HG02938 (cell line): Measurements from ENCODE around the gene ZBTB46.

Experiments
- ATAC-seq: cut with Tn5 transposase; IDR thresholded peaks from one replicate; pipeline ENCODE4 v1.9.1; 2021; ENCODE audit warnings: mild to moderate bottlenecking, moderate library complexity; ENCODE audit not compliant: unreplicated experiment

Gene ZBTB46

DNA sequence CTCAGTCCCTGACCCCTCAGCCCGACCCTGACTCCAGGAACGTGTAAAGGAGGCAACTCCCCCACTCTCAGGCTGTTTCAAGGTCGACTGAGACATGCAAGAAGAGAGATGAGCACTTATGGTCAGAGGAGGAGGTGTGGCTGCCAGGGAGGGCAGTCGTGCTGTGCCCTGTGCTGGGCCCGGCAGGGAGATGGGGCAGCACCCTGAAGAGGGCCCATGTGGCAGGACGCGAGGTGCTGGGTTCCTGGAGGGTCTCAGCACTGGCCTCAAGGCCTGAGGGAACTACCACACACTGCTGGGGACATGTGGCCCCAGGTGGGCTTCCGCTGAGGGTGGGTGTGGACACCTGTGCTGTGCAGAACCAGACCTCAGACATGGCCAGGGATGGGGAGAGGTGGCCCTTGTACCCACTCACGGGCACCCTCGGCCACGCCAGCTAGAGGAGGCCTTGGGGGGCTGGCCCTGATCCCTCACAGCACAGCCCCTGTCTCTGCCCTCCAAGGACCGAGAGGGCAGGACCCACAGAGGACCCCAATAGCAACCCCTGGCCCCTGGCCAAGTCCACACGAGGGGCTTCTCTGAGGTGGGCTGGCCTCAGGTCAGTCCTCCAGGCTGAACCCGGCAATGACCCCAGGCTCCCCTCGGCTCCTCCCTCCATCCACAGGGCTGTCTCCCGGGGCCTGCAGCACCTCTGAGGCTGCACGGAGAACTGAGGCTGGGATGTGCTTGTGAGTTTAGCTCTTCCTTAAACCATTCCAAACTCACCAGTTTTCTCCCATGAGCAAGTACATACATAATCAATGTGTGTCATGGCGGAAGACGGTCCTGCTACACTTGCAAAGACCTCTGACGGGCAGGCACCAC is 82.8 kb downstream of the ZBTB46 start:
- ATAC-seq: no peak

DNA sequence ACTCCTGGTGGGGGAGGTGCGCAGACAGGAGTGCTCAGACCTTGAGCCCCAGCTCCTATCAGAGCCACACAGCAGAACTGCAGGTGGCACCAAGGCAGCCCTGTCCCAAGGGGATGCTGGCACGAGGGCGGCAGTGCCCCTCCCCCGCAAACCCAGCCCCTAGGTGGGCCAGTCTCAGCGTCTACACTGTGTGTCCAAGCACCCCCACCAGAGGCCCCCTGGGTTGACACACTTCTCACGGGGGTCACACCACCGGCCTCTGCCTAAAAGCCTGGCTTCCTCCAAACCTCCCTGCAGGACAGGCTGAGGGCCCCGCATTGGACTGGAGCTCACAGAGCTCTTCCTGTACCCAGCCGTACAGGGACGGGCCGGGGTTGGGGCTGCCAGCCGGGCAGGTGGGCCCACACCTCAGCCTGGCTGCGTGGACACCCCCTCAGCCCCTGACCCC is 83.4 kb downstream of the ZBTB46 start:
- no peak for ATAC-seq

DNA sequence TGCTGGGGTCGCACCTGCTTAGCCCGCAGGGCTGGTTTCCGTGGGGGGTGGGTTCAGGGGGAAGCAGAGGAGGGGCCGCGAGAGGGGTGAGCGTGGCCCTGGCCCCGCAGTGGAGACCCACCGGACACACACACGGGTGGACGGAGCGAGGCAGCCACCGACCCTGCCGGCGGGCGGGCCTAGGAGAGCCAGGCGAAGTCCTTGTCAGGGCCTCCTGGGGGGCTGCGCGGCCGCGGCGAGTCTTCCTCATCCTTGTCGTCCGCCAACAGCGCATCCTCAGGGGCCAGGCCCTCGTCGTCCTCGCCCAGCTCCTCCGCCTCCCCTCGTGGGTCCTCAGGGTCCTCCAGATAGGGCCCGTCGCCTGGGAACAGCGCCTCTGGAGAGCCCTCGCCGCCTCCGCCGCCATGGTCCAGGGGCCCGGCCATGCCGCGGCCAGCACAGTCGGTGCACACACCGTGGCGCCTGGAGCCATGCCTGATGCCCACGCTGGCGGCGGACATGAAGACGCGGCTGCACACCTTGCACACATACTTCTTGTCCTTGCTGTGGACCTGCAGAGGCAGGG is 84.2 kb downstream of the ZBTB46 start:
- no peak for ATAC-seq

DNA sequence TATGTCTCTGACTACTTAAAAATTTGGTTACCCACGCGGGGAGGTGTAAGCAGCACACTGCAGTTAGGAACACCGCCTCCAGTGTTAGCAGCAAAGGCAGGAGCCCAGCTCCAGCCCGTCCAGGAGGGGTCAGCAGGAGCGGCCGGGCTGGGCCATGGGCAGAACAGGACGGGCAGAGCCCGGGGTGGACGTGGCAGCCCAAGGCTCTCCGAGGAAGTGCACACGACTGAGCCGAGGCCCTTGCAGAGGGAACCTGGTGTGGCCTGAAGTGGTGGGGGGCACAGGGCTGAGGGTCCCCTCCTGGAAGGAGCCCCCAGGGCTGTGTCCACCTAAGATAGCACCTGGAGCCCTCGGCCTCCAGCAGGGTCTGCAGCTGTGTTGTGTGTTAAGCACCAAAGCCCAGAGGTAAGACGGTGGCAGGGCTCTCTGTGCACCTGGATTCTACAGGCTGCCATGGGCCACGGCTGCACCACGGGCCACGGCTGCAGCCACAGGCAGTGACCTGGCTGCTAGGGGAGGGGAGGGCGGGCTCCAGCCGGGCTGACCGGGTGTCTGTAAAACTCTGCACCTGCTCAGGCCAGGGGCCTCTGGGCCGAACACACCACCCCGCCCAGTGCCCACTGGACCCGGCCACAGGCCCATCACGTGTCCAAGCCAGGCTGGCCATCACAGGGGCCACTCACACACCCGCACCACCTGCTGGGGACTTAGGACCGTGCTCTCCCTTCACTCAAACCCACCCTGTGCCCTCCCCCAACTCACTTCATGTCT is 84.9 kb downstream of the ZBTB46 start:
- ATAC-seq: no peak

DNA sequence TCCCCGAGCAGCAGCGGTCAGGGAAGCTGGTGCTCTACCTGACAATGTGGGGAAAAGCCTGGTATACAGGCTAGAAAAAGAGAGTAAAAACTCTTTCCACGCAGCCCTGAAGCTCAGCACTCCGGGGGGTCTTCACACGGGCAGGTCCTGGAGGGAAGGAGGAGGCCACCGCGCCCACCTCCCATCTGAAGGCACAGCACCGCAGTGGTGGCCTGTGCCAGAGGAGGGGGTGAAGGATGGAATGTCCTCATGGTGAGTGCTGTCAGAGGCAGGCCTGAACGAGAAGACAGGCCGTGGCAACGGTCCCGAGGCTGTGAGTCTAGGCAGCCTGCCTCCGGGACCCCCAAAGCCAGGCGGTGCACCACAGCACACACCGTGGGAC is 85.6 kb downstream of the ZBTB46 start:
- ATAC-seq: no peak

DNA sequence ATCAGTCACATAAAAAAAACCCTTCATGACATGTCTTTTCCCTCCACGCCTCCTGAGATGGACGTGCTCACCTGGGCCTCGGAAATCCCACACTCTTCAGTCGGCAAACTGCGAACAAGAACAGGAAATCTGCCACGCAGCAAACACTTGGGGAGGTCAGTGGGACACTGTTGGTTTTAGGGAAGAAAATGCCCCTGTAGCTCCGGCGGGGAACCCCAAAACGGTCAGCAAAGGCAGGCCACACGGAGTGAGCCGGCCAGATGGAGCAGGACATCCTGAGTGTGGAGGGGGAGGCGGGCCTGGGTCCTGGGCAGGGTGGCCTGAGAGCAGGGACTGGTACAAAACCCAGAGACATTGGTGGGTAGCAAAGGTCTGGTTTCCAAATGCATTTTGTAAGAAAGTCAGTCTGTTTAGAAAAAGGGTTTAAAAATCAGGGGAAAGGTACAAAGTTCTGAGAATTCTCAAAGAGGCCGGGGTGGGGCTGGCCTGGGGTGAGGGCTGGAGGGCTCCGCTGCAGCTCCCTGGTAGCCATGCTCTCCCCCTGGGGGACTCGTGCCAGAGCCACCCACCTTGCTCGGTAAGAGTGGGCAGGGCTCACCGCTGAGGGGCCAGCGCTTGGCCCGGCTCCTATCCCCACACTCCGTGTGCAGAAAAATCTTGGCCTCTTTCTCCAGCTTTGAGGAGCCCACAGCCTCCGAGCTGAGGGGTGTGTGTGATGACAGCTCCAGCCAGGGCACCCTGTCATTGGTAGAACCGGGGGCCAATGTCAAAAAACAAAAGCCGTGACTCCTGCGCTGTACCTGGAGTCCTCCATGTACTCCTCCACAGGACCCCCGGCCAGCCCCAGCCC is 86.3 kb downstream of the ZBTB46 start:
- no peak for ATAC-seq

DNA sequence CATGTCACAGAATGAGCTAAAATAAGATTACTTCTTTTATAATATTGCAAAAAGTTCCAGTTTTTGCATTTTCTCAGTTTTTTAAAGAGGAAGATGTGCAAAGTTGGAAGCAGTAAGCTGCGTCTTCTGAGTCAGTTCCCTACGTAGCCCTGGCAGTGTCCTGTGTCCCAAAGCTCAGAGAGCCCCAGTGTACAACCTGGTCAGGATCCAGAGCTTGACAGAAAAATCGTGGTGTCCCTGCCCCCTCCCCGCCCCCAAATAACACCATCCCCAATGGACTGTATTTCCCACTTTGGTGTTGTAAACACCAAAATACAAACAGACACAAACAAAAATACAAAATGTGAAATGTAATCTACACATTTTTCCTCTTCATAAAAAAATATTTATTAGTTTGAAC is 86.9 kb downstream of the ZBTB46 start:
- ATAC-seq: no peak

DNA sequence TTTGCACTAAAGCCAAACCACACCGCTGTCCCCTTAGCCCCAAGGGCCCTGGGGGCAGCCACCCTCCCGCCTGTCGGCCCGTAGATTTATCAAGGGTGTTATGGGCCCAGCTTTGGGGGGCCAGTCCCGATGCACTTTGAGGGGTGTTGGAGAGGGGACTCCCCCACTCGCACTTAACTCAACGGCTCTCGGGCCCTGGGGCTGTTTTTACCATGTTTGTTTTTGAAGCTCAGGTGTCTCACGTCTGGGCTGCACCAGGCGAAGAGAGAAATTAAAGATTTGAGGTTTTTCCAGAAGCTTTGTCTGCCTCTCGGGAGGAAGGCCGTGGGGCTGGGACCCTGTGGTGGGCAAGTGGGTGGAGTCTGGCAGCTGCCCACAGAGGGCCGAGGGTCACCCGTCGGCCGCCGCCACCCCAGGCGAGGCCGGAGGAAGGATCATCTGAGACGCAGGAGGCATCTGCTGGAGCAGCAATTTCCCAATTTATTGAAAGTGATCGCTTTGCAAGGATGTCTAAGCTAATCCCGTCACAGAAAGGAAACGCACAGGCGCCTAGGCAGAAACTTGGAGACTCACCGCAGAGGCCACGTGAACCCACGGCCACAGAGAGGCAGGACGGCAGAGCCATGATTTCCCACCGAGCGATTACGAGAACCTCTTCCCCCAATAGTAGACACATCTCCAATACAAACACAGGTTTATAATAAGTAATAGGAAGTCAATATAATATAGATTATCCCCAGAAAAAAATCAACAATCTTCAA is 87.7 kb downstream of the ZBTB46 start:
- no peak for ATAC-seq

DNA sequence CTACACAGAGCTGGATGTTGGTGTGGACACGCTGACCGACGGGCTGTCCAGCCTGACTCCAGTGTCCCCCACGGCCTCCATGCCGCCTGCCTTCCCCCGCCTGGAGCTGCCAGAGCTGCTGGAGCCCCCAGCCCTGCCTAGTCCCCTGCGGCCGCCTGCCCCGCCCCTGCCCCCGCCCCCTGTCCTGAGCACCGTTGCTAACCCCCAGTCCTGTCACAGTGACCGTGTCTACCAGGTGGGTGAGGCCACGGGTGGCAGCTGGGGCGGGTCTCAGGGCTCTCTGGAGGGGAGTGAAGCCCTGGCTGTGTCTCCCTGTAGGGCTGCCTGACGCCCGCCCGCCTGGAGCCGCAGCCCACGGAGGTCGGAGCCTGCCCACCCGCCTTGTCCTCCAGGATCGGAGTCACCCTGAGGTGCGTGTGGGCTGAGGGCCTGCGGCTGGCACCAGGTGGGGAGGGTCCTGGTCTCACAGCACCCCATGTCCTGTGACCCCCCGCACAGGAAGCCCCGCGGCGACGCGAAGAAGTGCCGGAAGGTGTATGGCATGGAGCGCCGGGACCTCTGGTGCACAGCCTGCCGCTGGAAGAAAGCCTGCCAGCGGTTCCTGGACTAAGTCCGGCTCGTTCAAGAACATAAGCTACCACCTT is 88.6 kb downstream of the ZBTB46 start:
- no peak for ATAC-seq

DNA sequence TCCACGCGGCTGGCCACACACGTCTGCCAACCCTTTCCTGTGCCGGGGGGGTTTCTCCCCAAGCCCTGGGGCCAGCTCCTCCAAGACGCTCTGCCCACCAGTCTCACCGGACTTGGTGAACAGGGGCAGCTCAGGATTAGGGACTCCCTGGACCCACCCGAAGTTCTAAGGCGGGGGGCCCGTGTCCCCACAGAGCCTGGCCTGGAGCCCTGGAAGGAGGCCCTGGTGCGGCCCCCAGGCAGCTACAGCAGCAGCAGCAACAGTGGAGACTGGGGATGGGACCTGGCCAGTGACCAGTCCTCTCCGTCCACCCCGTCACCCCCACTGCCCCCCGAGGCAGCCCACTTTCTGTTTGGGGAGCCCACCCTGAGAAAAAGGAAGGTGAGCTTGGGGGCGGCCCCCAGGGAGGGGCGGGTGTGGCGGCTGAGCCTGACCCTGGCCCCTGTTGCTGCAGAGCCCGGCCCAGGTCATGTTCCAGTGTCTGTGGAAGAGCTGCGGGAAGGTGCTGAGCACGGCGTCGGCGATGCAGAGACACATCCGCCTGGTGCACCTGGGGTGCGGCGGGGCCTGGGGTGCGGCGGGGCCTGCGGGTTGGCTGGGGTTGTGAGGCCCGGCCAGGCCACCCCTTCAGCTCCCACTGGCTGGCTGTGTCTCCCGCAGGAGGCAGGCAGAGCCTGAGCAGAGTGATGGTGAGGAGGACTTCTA is 89.2 kb downstream of the ZBTB46 start:
- no peak for ATAC-seq

DNA sequence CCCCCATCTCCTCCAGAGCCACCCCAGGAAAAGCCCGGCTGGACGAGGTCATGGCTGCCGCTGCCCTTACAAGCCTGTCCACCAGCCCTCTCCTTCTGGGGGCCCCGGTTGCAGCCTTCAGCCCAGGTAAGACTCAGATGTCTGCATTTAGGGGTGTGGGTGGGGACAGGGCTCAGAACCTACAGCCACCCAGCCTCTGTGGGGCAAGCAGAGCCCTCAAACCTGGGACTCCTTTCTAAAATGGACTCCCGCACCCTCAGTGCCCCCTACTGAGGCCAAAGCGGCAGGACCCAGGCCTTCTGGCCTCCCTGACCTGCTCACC is 89.7 kb downstream of the ZBTB46 start:
- ATAC-seq: no peak

DNA sequence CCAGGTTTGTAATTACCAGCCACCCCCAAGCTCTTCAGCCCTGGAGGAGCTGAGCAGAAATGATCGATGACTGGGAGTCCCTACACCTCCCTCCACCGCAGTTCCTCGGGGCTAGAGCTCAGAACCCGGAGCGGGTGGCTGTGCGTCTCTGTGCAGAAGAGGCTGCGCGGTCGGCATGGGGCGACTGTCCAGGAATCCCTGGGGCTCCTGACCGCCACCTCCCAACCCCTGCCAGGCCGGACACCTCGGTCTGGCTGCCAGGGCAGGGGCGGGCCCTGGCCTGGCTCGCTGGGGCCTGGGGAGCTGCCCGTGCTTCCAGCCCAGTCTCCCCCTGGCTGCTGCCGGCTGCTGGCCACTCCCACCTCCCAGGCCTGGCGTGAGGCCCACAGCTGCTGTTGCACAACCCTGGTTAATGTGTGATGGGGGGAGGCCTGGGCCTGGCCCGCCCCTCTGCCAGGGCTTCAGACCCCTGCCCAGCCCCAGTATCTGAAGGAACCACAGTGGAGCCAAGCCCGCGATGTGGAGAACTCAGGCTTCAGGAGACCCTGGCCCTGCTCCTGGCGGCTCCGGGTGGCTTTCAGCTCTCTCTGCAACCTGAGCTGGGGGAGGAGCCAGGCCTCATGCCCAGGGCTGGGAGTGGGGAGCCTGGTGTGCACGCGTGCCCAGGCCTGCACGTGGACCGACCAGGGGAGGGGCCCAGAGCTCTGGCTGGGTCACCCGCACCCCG is 90.3 kb downstream of the ZBTB46 start:
- ATAC-seq: no peak

DNA sequence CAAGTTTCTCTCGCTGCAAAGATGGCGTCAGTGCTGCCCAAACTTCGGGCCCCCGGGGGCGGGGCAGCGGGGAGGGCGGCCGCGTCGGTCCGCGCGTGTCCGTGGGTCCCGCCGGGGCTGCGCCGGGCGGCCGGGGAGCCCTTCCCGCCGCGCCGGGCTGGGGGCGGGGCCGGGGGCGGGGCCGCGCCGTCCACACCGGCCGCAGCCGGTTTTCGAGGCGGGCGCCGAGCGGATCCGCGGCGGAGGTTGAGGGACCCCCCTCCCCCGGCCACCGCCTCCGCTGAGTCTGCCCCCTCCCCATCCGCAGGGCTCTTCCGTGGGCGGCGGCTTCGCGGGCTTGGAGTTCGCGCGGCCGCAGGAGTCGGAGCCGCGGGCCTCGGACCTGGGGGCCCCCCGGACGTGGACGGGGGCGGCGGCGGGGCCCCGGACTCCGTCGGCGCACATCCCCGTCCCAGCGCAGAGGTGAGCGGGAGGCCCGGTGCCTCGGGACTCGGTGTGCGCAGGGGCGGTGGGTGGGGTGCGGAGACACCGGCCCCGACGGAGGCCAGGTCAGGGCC is 90.9 kb downstream of the ZBTB46 start:
- ATAC-seq: no peak

DNA sequence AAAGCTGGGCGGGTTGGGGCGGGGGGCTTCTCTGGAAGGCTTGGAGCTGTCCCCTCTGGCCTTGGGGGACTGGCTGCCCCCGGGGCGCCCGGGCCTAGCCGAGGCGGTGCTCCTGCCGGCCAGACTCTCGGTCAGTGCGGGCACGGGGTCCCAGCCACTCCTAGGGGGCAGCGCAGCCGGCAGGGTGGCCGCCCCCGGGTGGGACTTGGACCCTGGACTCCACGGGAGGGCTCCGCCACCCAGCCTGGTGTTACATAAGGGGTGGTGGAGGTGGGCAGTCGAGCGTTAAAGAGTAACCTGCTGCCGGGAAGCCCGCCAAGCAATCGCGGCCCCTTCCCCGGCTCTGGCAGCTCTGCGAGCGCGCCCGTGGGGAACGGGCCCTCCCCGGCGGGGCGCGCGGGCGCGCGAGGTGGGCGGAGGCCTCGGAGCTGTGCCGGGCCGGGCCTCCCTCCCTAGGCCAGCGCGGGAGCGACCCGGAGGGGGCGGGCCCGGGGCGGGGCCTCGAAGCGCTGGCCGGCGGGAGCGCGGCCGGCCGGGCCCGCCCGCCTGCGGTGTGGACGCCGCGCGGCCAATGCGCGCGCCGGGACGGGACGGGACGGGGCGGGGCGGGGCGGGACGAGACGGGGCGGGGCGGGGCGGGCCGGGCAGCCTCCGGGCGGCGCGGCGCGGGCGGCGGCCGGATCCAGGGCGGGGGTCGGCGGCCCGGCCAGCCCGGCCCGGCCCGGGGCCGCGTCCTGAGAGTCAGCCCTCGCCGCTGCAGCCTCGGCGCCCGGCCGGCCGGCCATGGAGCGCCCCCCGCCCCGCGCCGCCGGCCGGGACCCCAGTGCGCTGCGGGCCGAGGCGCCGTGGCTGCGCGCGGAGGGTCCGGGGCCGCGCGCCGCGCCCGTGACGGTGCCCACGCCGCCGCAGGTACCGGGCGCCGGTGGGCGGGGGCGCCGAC is 91.7 kb downstream of the ZBTB46 start, which contains the start of gene SLC2A4RG:
TSS of gene SLC2A4RG (plus strand) at position 647 of the 940 bp plus-strand sequence. CDS start at position 784, 137 bp downstream.
- no peak for ATAC-seq

DNA sequence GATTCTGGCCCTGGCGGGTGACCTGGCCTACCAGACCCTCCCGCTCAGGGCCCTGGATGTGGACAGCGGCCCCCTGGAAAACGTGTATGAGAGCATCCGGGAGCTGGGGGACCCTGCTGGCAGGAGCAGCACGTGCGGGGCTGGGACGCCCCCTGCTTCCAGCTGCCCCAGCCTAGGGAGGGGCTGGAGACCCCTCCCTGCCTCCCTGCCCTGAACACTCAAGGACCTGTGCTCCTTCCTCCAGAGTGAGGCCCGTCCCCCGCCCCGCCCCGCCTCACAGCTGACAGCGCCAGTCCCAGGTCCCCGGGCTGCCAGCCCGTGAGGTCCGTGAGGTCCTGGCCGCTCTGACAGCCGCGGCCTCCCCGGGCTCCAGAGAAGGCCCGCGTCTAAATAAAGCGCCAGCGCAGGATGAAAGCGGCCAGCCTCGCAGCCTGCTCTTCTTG is 92.4 kb downstream of the ZBTB46 start:
- ATAC-seq: no peak

DNA sequence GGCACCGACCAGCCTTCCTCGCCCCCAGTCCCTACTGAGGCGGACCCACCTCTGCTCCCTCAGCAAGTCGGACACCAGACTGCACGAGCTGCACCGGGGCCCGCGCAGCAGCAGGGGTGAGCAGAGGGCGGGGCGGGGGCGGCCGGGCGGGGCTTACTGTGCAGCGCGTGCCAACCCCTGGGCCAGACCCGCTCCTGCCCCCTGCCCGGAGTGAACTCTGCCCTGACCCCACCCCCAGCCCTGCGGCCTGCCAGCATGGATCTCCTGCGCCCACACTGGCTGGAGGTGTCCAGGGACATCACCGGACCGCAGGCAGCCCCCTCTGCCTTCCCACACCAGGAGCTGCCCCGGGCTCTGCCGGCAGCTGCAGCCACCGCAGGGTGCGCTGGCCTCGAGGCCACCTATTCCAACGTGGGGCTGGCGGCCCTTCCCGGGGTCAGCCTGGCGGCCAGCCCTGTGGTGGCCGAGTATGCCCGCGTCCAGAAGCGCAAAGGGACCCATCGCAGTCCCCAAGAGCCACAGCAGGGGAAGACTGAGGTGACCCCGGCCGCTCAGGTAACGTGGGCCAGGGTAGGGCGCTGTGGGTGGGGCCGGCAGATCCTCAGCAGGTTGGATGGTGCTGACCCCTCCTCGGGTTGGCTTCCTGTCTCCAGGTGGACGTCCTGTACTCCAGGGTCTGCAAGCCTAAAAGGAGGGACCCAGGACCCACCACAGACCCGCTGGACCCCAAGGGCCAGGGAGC is 92.9 kb downstream of the ZBTB46 start:
- no peak for ATAC-seq

DNA sequence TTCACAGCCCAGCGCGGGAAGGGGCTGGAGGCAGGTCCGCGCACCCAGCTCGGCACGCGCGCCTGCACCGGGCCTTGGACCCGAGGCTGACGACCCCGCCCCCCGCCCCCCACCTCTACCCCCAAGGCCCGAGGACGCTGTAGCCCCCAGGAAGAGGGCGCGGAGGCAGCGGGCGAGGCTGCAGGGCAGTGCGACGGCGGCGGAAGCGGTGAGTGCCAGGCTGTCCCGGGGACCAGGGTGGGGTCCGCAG is 93.4 kb downstream of the ZBTB46 start:
- ATAC-seq: no peak
